HG02852 (cell line): Measurements from ENCODE around the gene LPXN.
"Not testable (repeated sequence)": the region's sequence is repeated elsewhere in the genome, so short reads cannot be mapped to it uniquely, and the experiment has no call there.

Source experiments
- ATAC-seq: cut with Tn5 transposase; IDR thresholded peaks from one replicate; pipeline ENCODE4 v1.9.1; 2021; ENCODE audit warnings: mild to moderate bottlenecking, moderate library complexity; ENCODE audit not compliant: unreplicated experiment

The LPXN gene

DNA sequence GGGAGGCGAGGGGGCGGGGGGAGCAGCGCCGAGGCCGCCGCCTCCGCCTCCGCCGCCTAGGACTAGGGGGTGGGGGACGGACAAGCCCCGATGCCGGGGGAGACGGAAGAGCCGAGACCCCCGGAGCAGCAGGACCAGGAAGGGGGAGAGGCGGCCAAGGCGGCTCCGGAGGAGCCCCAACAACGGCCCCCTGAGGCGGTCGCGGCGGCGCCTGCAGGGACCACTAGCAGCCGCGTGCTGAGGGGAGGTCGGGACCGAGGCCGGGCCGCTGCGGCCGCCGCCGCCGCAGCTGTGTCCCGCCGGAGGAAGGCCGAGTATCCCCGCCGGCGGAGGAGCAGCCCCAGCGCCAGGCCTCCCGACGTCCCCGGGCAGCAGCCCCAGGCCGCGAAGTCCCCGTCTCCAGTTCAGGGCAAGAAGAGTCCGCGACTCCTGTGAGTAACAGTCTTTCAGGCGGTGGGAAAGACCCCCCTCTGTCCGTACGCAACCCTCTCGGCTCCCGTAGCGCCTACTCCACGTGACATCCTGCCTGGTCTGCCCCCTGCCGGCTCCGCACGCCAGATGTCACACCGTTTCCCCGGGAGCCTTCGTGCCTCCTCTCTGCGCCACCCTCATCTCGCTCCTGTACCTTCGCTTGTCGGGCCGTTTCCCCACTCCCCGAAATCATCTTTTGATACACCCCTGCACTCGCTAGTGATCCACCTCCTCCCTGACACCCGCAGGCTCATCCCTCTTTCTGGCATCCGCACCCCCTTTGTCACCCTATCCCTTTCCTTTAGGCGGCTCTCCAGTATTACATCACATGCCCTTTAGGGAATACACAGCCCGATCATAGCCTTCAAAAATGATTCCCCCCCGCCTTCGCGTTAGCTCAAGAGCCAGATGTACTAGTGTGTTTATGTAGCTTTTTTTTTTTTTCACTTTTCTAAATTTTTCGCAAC is 3.8 kb upstream of the LPXN start:
- ATAC-seq: peak; percentile 42

DNA sequence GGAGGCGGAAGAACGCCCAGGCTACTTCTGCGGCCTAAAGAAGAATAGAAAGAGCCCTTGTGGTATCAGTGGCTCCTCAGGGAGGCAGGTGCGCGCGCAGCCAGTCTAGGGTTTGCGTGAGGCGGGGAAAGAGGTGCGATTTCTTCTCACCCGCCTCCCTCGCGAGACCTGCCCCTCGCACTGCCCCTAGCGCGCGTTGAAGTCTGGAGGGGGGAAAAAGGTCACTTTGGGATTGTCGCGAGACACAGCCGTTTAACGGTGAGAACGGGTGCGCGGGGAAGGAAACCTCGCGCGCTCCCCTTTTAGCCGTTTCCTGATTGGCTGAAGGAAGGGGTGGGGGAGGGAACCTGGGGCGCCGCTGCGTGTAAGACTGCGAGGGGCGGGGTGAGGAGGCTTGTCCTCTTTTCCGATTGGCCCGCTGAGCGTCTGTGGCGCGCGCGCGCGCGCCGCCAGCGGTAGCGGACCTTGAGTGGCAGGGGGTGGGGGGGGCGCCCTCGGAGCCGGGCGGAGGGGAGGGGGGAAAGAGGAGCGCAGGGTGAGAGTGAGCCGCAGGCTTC is 3.1 kb upstream of the LPXN start, which contains the start of gene ZFP91:
Gene ZFP91, plus strand, starts transcription at position 429 of the 557 bp plus-strand sequence. CDS start 219 bp downstream, outside the sequence.
- peak; percentile 33 for ATAC-seq

DNA sequence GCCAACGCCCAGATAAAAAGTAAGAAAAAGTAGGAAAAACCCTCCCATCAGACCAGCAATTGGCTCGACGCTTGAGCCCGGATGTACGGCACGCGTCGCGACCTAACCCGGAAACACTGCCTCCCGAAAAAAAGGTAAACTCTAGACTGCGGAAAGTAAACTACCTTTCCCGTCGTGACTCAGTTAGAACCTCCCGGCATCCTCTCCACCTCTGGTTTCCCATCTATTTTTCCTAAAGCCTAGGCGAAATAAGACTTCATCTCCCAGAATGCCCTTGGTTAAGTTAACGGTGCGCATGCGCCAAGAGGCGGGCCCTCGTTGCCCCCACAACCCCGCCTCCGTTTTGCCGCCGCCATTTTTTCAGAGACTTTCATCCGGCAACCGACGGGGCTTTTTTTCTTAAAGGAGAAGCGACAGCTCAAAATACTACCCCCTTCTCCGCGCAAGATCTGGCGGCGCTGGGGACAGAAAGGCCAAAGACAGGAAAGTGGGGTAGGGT is 2.5 kb upstream of the LPXN start:
- ATAC-seq: no peak

DNA sequence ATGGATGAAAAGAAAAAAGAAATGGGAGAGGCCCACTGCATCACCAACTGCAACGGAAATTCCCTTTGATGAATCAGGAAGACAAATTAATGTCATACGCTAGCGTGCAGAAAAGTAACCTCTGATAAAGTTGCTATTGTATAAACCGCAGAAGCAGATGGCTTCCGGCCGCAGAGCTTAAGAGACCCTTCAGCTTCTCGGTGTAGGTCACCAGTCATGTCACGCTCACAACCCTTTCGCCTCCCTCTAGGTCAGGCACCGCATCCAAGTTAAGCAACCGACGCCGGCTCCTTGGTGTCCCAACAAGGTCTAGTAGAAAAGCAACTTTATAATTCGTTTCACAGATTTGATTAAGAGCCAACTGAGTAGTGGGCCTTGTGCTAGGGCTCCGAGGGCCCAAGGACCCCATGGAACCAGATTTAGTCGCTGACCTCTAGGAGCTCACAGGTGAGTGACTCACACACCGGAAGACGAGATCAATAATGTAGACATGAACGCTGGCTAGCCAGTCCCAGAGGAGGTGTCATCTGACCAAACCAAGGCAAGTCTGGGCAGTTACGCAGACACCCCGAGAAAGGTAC is 2.0 kb upstream of the LPXN start:
- ATAC-seq: peak; percentile 44

DNA sequence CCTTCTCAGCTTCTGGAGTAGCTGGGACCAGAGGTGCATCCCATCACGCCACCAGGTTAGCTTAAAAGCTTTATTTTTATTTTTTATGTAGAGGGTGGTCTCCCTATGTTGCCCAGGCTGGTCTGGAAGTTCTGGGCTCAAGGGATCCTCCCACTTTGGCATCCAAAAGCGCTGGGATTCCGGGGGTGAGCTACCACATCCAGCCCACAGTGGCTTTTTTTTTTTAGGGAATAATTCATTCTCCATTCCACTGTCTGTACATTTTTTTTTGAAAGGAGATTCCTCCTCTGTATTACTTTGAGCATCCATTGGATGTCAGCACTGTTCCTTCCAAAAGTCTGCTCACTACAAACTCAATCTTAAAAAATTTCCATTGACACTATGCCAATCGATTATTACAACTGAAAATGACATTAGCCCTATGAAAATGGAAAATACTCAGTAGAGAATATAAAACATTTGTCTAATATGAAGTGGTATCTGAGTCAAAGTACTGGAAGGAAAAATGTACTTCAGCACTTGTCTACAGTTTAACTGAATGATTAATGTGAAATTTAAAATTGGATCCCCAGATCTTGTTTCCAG is 1.3 kb upstream of the LPXN start:
- ATAC-seq: no peak

DNA sequence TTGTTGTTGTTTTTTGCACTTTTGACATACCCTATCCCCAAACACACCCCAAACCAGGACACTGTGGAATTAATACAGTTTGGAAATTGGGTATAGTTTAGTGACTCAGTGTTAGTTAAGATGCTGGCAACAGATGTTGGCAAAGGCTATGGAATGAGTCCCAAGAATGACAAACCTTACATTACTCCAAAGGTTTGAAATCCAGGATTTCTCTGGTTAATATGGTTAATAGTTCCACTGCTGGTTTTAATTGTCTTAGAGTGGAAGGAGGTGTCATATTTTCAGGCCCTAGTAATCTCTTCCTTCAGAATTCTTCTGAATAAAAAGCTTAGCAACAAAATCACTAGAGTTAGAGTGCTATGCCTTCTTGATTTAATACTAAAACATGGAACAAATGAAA is 775 bp downstream of the LPXN start:
- ATAC-seq: no peak

DNA sequence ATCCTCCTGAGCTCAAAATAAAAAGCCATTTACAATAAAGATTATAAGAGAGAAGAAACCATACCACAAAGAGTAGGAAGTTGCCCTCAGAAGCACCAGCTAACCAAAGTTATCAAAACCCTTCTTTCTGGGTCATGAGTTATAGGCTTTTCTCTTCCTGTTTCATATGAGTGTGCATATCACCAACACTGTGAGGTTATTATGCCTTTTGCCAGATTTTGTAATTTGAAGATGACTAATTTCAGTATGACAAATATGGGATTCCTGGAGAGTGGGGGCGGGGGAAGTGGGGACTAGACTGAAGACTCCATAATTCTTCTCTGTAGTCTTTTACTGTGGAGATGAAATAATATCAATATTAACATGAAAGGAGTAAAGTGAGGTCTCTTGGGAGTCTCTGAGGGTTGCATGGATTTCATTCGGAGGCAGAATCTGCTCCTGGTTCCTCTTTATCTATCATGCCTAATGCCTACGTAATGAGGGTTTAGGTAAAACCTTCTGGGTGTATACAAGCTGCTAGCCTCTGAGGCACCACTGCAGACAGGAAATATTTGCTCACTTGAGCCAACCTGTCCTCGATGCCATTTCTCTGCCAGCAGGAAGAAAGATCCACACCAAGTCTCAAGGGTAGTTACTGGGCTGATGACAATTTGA is 2.1 kb downstream of the LPXN start:
- no peak for ATAC-seq

DNA sequence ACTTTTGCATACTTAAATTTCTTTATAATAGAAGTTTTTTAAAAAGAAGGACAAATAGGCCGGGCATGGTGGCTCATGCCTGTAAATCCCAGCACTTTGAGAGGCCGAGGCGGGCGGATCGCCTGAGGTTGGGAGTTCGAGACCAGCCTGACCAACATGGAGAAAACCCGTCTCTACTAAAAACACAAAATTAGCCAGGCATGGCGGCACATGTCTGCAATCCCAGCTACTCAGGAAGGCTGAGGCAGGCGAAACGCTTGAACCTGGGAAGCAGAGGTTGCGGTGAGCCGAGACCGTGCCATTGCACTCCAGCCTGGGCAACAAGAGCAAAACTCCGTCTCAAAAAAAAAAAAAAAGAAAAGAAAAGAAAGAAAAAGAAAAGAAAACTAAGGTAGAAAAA is 2.8 kb downstream of the LPXN start:
- ATAC-seq: not testable (repeated sequence)

DNA sequence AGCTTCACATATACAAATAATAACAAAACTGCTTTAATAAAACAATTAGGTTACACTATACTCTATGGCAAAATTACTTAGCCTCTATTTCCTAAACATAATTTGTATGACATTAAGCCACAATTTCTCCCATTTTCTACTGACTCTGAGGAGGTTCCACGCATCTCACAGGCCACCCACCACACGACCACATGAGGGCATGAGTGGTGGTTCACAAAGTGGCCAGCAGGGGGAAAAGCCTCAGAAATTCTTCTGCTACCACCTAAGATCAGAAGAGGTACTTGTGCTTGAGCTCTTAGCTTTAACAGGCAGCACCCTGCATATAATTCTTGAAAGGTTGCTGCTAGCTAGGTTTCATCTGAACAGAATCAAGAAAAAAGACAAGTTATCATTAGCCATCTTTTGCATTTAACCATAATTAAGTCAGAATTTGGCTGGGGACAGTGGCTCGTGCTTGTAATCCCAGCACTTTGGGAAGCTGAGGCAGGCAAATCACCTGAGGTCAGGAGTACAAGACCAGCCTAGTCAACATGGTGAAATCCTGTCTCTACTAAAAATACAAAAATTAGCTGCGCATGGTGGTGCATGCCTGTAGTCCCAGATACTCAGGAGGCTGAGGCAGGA is 7.7 kb downstream of the LPXN start:
- ATAC-seq: peak; percentile 91

DNA sequence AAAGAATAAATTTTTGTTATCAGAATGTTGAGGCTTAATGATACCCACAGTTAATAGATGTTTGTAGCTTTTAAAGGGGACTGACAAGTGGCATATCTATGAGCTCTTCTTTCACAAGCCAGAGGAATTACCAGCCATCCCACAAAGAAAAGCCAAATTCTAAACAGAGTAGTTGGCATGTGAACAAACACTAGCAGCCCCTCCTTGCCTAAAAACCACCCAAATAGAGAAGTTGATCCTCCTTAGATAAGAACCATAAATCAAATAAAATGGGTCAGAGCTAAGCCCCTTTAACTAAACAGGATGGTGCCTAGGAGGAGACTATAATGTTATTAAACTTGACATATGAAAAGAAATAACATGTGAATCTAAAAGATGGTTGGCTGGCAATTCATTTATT is 11.4 kb downstream of the LPXN start:
- ATAC-seq: no peak

DNA sequence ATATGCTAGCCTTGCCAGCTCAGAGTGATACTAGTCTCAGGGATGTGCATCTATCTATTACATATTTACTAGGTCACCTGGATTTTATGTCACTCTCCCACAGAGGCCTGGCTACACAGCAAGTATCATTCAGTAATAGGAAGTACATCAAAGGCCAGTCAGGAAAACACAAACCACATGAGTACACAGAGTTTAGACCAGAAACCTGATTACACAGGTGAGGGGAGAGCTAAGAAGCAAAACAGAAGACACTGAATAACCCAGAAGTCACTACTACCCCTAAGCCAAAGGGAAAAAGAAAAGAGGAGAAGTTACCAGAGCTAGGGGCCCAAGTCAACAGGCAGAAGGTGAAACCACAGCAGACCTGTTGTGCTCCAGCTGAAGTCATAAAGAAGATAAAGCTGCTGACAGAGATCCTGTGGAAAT is 13.3 kb downstream of the LPXN start:
- ATAC-seq: peak; percentile 67

DNA sequence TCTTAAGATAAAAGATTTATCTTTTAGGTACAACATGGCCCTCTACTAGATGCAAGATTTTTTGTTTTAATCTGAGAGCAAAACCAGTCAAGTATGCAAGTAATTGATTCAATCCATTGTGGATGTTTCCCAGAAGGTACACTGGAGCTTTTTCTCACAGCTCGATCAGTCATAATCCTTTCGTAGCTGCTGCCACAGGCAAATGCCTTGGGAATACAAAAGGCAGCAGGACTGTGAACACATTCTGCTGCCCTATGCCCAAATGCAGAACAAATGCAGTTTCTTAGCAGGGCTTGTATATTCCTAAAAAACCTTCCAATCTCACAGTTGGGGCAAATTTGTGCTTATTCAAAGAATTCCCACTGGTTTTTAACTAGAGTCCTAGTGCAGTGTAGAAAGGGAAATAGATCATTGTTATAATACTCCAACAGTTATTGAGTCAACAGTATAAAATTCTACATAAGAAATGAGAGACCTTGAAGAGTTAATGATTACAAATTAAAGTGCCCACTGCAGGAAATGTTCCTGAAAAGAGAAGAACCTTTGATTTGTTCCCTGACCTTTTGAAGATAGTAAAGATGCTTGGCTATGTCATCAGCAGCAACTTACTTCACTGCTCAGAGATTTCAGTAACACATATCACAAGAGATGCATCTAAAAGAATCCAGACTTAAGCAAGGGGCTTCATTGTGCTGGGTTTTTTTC is 14.1 kb downstream of the LPXN start:
- ATAC-seq: no peak

DNA sequence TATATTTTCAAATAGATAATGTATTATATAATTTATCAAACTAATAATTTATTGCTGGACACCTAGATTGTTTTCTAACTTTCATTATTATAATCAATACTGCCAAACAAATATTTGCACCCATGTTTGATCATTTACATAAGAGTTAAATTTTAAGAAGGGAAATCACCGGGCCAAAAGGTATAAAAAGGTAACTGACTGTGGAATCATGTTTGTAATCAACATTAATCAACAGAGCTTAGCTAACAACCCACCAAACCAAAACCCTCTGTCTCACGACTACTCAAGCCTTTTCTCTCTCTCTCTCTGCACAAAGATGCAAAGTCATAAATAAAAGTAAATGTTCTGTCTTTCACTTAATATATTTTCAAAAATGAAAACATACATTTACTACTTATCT is 14.8 kb downstream of the LPXN start:
- ATAC-seq: no peak

DNA sequence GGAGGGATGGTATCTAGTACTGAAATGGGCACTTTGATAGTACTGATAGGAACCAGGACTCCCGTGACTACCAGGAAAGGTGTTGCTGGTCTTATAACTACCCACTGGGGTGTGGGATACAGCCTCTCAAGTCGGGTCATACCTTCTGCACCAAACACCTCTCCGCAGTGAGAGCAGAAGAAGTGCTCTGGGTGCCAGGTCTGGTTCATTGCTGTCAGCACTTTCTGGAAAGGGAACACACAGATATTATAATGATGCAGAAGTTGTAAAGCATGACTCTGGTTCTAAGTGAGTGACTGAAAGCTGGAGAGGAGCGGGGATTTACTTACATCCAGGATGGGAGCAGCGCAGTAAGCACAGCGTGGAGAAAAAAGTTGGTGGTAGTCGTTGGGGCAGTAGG is 26.0 kb downstream of the LPXN start:
- no peak for ATAC-seq

DNA sequence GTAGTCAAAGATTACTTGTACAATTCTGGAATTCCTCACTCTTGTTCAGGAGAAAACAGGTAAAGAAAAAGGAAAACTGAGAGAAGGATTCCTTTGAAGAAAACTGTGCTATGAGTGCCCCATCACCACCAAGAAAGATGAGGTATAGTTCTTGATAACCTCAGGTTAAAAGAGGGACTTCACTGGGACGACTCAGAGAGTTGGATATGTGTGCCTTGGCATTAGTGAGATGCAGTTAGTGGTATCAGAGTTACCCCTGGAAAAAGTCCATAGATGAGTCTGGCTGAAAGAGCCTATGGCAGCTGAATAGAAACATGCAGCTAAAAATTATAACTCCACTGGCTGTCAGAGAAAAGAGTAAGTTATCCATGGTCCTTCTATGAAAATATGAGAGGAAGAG is 28.8 kb downstream of the LPXN start:
- ATAC-seq: no peak

DNA sequence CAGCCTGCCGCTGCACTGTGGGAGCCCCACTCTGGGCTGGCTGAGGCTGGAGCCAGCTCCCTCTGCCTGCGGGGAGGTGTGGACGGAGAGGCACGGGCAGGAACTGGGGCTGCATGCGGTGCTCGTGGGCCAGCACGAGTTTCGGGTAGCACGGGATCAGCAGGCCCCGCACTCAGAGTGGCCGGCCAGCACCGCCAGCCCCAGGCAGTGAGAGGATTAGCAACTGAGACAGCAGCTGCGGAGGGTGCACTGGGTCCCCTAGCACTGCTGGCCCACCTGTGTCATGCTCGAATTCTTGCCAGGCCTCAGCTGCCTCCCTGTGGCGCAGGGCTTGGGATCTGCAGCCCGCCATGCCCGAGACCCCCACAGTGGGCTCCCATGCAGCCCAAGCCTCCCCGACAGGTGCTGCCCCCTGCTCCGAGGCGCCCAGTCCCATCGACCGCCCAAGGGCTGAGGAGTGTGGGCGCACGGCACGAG is 43.8 kb downstream of the LPXN start:
- ATAC-seq: no peak

DNA sequence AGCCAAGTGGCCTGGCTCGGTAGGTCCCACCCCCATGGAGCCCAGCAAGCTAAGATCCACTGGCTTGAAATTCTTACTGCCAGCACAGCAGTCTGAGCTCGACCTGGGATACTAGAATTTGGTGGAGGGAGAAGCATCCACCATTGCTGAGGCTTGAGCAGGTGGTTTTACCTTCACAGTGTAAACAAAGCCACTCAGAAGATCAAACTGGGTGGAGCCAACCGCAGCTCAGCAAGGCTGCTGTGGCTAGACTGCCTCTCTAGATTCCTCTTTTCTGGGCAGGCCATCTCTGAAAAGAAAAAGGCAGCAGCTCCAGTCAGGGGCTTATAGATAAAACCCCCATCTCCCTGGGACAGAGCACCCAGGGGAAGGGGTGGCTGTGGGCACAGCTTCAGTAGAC is 45.4 kb downstream of the LPXN start:
- no peak for ATAC-seq

DNA sequence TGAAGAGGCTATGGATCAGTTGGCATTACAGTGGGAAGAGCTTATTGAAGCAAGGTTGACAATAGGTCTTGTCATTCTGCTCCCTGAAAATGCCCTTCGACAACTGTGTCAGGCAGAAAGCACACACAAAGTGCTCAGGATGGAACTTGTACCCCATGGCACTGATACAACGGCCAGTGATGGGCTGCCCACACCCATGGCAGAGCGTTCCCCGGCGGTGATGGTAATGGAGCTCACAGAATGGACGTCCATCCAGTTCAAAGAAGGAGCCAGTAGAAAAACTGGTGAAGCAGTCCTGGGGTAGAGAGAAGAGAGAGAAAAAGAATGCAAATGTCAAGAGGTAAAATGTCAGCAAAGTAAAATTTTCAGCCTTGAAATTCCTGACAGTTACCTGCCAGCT is 48.2 kb downstream of the LPXN start:
- ATAC-seq: no peak

DNA sequence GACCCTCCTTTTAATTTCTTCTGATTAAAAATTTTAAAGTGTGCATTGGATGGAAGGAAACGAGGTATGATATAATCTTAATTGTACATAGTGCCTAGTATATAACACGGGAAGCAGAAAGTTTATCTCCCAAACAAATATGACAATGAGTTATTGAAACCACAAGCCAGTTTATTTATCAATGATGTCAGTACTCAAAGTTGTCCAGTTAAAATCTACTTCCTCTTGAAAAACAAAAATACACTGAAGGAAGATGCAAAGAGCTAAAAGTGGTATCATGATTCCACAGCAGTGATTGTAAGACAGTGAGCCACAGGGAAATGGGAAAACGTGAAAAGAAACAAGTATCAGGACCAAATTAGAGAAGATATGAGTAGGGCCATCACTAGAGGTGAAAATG is 48.9 kb downstream of the LPXN start:
- ATAC-seq: no peak
